Naive thymus-derived CD4-positive, alpha-beta T cell (primary cell): ENCODE data around the gene SPRR1A. TPM values are rescaled to one million over a fixed set of nuclear protein-coding genes. Genes with fewer than 3 reads are reported as not detected.

ENCODE experiments used
- ATAC-seq: fragments of 150-1000 bp; cut with Tn5 transposase; 2 replicates; pipeline ENCODE4 v1.10.0; 2021; ENCODE audit warnings: mild to moderate bottlenecking, moderate library complexity
- CTCF ChIA-PET: fragments of 350-600 bp; sonication (Branson Sonifier 250); formaldehyde crosslinking; loops from one replicate; lab custom pipeline; 2021; ENCODE audit warnings: antibody characterized with exemption; lab: Charles Lee
- POLR2A ChIA-PET: fragments of 350-600 bp; sonication (Branson Sonifier 250); formaldehyde crosslinking; loops from one replicate; lab custom pipeline; 2021; ENCODE audit warnings: antibody characterized with exemption, inconsistent platforms; lab: Charles Lee
- DNase-seq, 9 donors: peaks; one replicate each; pipeline versions ENCODE4 v3.0.0 to v3.0.0-alpha.2; 2020 to 2022; ENCODE audit warnings: mixed read lengths in 1 of 9
- H3K27ac ChIP-seq: one replicate; pipeline ENCODE4 v1.7.0; 2013; ENCODE audit warnings: mild to moderate bottlenecking, low read depth, low read length, moderate library complexity
- H3K27me3 ChIP-seq, 2 donors: one replicate each; pipeline ENCODE4 v1.7.0; 2013; ENCODE audit warnings: low read length in 2 of 2, mild to moderate bottlenecking in 2 of 2, moderate library complexity in 2 of 2; ENCODE audit not compliant: control insufficient read depth in 2 of 2, insufficient read depth in 2 of 2
- H3K36me3 ChIP-seq, 3 experiments: 1 replicate in 2 of 3; 2 replicates in 1 of 3; pipeline ENCODE4 v1.7.0; 2013; ENCODE audit warnings: low read length in 3 of 3, mild to moderate bottlenecking in 3 of 3, moderate library complexity in 1 of 3; ENCODE audit not compliant: insufficient read depth in 3 of 3, control insufficient read depth in 2 of 3
- H3K4me1 ChIP-seq, 2 donors: one replicate each; pipeline ENCODE4 v1.7.0; 2013; ENCODE audit warnings: low read length in 2 of 2, mild to moderate bottlenecking in 2 of 2, moderate library complexity in 1 of 2; ENCODE audit not compliant: control insufficient read depth in 2 of 2, insufficient read depth in 2 of 2
- H3K4me3 ChIP-seq: 2 replicates; pipeline ENCODE4 v1.7.0; 2013; ENCODE audit warnings: mild to moderate bottlenecking, low read length
- H3K9me3 ChIP-seq, 3 experiments: 1 replicate in 2 of 3; 2 replicates in 1 of 3; pipeline ENCODE4 v1.7.0; 2013; ENCODE audit warnings: low read length in 3 of 3; ENCODE audit not compliant: control insufficient read depth in 2 of 3
- H3K27ac Mint-ChIP-seq, 9 donors: one replicate each; pipeline ENCODE4 v1.8.0; 2020 to 2022; ENCODE audit warnings: mixed read lengths in 9 of 9, mild to moderate bottlenecking in 8 of 9, moderate library complexity in 5 of 9, inconsistent platforms in 2 of 9
- H3K27me3 Mint-ChIP-seq, 5 donors: one replicate each; pipeline ENCODE4 v1.8.0; 2021 to 2022; ENCODE audit warnings: mixed read lengths in 5 of 5, mild to moderate bottlenecking in 1 of 5
- H3K36me3 Mint-ChIP-seq, 5 donors: one replicate each; pipeline ENCODE4 v1.8.0; 2020 to 2022; ENCODE audit warnings: mixed read lengths in 5 of 5, mild to moderate bottlenecking in 3 of 5, inconsistent platforms in 1 of 5
- H3K4me1 Mint-ChIP-seq, 7 donors: one replicate each; pipeline ENCODE4 v1.8.0; 2020 to 2022; ENCODE audit warnings: mixed read lengths in 7 of 7, mild to moderate bottlenecking in 3 of 7, inconsistent platforms in 1 of 7
- H3K4me3 Mint-ChIP-seq, 10 donors: one replicate each; pipeline ENCODE4 v1.8.0; 2020 to 2022; ENCODE audit warnings: mild to moderate bottlenecking in 10 of 10, mixed read lengths in 10 of 10, moderate library complexity in 6 of 10, inconsistent platforms in 2 of 10
- H3K9me3 Mint-ChIP-seq, 11 donors: one replicate each; pipeline ENCODE4 v1.8.0; 2020 to 2022; ENCODE audit warnings: mixed read lengths in 11 of 11, mild to moderate bottlenecking in 4 of 11, inconsistent platforms in 1 of 11, moderate library complexity in 1 of 11
- intact Hi-C, 2 donors: fragments of 100-400 bp; cut with micrococcal nuclease; formaldehyde crosslinking; loops; one replicate each; pipeline ENCODE4 v1.15.1; 2023
- polyA plus RNA-seq, 2 donors: library from polyadenylated mRNA; unstranded; fragments of 300-500 nt; fragmentation: Illumina TruSeq; gene quantifications; one replicate each; pipeline ENCODE4 v1.2.3, GENCODE V29; 2021
- total RNA-seq, 6 experiments: library from RNA in 5 of 6; stranded (reverse) in 5 of 6; gene quantifications; 1 replicate in 5 of 6; 2 replicates in 1 of 6; pipeline ENCODE4 v1.2.3 and lab custom pipeline; 2021 to 2026

Gene SPRR1A
- not detected for total RNA-seq
- not detected for polyA plus RNA-seq
- not detected for total RNA-seq (lab: John Stamatoyannopoulos, UW)

GRCh38 chr1:152983743-152984142 is at the start of gene SPRR1A:
SPRR1A (plus strand) TSS chr1:152984081; CDS start chr1:152985231, 1,150 bp downstream.
- no peaks in the 10 kb centered on the region for H3K36me3 ChIP-seq
- ChIA-PET CTCF (no interaction called here), POLR2A (no interaction called here)
- intact Hi-C loops, result no loop called here
- H3K9me3 ChIP-seq, result no peaks in the 10 kb centered on the region
- H3K4me1 Mint-ChIP-seq, result no peaks in the 10 kb centered on the region
- H3K27me3 Mint-ChIP-seq, result peaks cover 12 to 70% (median 52%) of the 10 kb centered on the region in 5 donors
- no peak within 1 kb of the TSS for H3K4me3 Mint-ChIP-seq
- H3K27me3 ChIP-seq, result no peaks in the 10 kb centered on the region
- H3K36me3 Mint-ChIP-seq, result peaks cover 0 to 5% (median 0%) of the 10 kb centered on the region in 5 donors
- H3K4me3 ChIP-seq, result no peak within 1 kb of the TSS
- no peak for DNase-seq
- H3K27ac Mint-ChIP-seq, result no peak within 1 kb of the TSS
- no peak within 1 kb of the TSS for H3K27ac ChIP-seq
- no peak for ATAC-seq
- H3K4me1 ChIP-seq, result no peaks in the 10 kb centered on the region
- peaks cover 0 to 9% (median 0%) of the 10 kb centered on the region in 11 donors for H3K9me3 Mint-ChIP-seq

GRCh38 chr1:152940614-152941013 is 43.3 kb upstream of the SPRR1A start:
- Histone ChIP-seq H3K27ac (no peak overlapping the region), H3K4me1 (no peaks in the 10 kb centered on the region), H3K9me3 (no peaks in the 10 kb centered on the region), H3K4me3 (no peak overlapping the region), H3K27me3 (no peaks in the 10 kb centered on the region), H3K36me3 (no peaks in the 10 kb centered on the region)
- peaks cover 2 to 20% (median 17%) of the 10 kb centered on the region in 5 donors for H3K27me3 Mint-ChIP-seq
- DNase-seq (no peak), ATAC-seq (no peak)
- H3K4me3 Mint-ChIP-seq, result no peak overlapping the region
- H3K36me3 Mint-ChIP-seq, result no peaks in the 10 kb centered on the region
- intact Hi-C loops, result no loop called here
- peaks cover 0 to 5% (median 0%) of the 10 kb centered on the region in 11 donors for H3K9me3 Mint-ChIP-seq
- H3K4me1 Mint-ChIP-seq, result no peaks in the 10 kb centered on the region
- CTCF ChIA-PET, result no interaction called here
- no peak overlapping the region for H3K27ac Mint-ChIP-seq
- POLR2A ChIA-PET, result no interaction called here

- Histone ChIP-seq H3K4me3 (no peak overlapping the region), H3K9me3 (no peaks in the 10 kb centered on the region), H3K27me3 (no peaks in the 10 kb centered on the region), H3K36me3 (no peaks in the 10 kb centered on the region), H3K27ac (no peak overlapping the region), H3K4me1 (no peaks in the 10 kb centered on the region)
- peaks cover 0 to 5% (median 0%) of the 10 kb centered on the region in 11 donors for H3K9me3 Mint-ChIP-seq
- peaks cover 2 to 19% (median 14%) of the 10 kb centered on the region in 5 donors for H3K27me3 Mint-ChIP-seq
- ChIA-PET CTCF (no interaction called here), POLR2A (no interaction called here)
- DNase-seq (no peak), ATAC-seq (no peak)
- H3K4me3 Mint-ChIP-seq, result no peak overlapping the region
- intact Hi-C loops, result no loop called here
- no peak overlapping the region for H3K27ac Mint-ChIP-seq
- no peaks in the 10 kb centered on the region for H3K36me3 Mint-ChIP-seq
- no peaks in the 10 kb centered on the region for H3K4me1 Mint-ChIP-seq
Measured at GRCh38 chr1:152941037-152941711, 42.7 kb upstream of the SPRR1A start.

DNA sequence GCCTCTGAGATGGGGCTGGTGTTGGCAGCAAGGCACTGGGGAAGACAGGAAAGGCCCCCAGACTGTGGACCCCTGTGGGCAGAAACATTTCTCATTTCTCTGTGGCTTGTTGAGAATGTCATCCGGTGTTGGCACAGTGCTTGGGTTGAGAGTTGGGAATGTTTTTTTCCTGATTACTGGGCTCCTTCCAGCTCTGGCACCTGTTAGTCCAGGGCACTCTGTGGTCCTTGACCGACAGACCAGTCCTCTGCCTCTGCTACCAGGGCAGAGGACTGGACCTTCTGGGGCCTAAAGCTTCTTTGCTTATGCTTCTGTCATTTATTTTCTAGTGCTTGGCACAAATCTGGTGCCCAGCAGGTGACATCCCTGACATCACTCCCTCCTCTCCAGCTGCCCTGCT is 41.7 kb upstream of the SPRR1A start:
- no peaks in the 10 kb centered on the region for H3K4me1 ChIP-seq
- ATAC-seq, result no peak
- POLR2A ChIA-PET, result no interaction called here
- H3K36me3 Mint-ChIP-seq, result no peaks in the 10 kb centered on the region
- DNase-seq, result no peak
- H3K9me3 Mint-ChIP-seq, result peaks cover 0 to 5% (median 0%) of the 10 kb centered on the region in 11 donors
- no peaks in the 10 kb centered on the region for H3K36me3 ChIP-seq
- CTCF ChIA-PET, result no interaction called here
- H3K9me3 ChIP-seq, result no peaks in the 10 kb centered on the region
- no peaks in the 10 kb centered on the region for H3K27me3 ChIP-seq
- peaks cover 2 to 23% (median 12%) of the 10 kb centered on the region in 5 donors for H3K27me3 Mint-ChIP-seq
- H3K27ac Mint-ChIP-seq, result no peak overlapping the region
- no peaks in the 10 kb centered on the region for H3K4me1 Mint-ChIP-seq
- H3K4me3 Mint-ChIP-seq, result no peak overlapping the region
- no peak overlapping the region for H3K4me3 ChIP-seq
- no peak overlapping the region for H3K27ac ChIP-seq
- intact Hi-C loops, result no loop called here

DNA sequence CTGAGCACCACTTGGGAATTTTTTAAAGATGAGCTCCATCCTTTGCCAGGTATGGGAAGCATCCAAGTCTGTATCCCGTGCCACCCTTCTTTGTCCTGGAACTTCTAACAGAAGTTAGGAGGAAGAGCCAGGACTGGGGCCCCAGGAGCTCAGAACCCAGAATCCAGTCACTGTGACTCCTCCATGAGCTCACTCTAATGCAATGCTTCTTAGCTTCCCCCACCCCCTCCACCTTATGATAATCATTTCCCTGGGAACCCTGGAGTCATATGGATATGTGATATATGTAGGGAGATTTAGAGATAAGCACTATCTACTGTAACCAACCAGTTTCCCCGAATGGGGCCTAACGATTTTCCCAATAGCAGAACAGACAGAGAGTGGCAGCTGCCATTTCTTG is 37.6 kb upstream of the SPRR1A start:
- H3K36me3 ChIP-seq, result no peaks in the 10 kb centered on the region
- no peak overlapping the region for H3K27ac ChIP-seq
- intact Hi-C loops, result no loop called here
- no peak for DNase-seq
- ATAC-seq, result no peak
- Mint-ChIP-seq H3K36me3 (no peaks in the 10 kb centered on the region), H3K4me3 (no peak overlapping the region), H3K27ac (no peak overlapping the region), H3K27me3 (peaks cover 0 to 25% (median 12%) of the 10 kb centered on the region in 5 donors), H3K9me3 (peaks cover 0 to 6% (median 0%) of the 10 kb centered on the region in 11 donors), H3K4me1 (no peaks in the 10 kb centered on the region)
- ChIA-PET POLR2A (no interaction called here), CTCF (no interaction called here)
- H3K9me3 ChIP-seq, result no peaks in the 10 kb centered on the region
- H3K4me3 ChIP-seq, result no peak overlapping the region
- no peaks in the 10 kb centered on the region for H3K4me1 ChIP-seq
- no peaks in the 10 kb centered on the region for H3K27me3 ChIP-seq

DNA sequence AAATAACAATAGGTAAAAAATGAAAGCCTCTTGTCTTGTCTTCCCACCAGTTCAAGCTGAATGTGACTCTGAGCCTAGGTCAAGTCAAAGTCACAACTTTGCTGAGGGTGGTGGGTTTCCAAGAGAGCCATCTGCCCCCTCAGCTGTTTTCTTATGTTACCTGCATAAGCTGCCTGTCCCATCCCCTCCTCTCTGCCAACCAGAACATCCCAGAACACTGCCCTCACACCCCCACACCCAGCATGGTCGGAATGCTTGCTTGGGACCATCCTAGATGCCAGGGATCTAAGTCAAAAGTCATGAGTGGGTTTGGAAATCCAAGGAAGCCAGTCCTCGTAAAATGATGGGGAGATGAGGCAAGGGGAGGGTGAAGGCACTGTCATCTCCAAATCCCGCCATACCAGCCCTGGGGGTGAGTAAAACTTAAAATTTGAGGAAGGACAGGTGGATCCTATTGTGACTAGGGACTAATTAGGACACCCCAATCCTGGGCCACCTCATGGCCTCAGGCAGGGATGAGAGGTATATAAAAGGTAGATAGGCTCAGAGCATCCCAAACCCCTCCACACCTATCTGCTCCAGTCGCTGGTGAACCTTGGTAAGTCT is 37.1 kb upstream of the SPRR1A start, which contains the start of gene SPRR5:
Gene SPRR5 (plus strand): TSS at position 556 of the 606 bp plus-strand sequence. CDS start 1,349 bp downstream, outside the sequence.
- H3K36me3 Mint-ChIP-seq, result no peaks in the 10 kb centered on the region
- Histone ChIP-seq H3K27ac (no peak within 1 kb of the TSS), H3K9me3 (no peaks in the 10 kb centered on the region), H3K27me3 (no peaks in the 10 kb centered on the region), H3K36me3 (no peaks in the 10 kb centered on the region), H3K4me1 (no peaks in the 10 kb centered on the region), H3K4me3 (no peak within 1 kb of the TSS)
- ATAC-seq, result no peak
- H3K27ac Mint-ChIP-seq, result no peak within 1 kb of the TSS
- ChIA-PET POLR2A (no interaction called here), CTCF (no interaction called here)
- peaks cover 0 to 6% (median 0%) of the 10 kb centered on the region in 11 donors for H3K9me3 Mint-ChIP-seq
- intact Hi-C loops, result no loop called here
- no peaks in the 10 kb centered on the region for H3K4me1 Mint-ChIP-seq
- H3K27me3 Mint-ChIP-seq, result peaks cover 0 to 28% (median 12%) of the 10 kb centered on the region in 5 donors
- DNase-seq, result no peak
- H3K4me3 Mint-ChIP-seq, result no peak within 1 kb of the TSS
